ENCODE measurements around the gene SLCO2B1. TPM values are rescaled to one million over a fixed set of nuclear protein-coding genes. Genes with fewer than 3 reads are reported as not detected.

SLCO2B1 gene
- total RNA-seq, 2 experiments from 2014 or later = not detected

GRCh38 chr11:75237050-75237449 is 86.1 kb downstream of the SLCO2B1 start:
- Mint-ChIP-seq H3K27ac (no peak overlapping the region), H3K36me3 (ENCODE audit: low read depth) (no peaks in the 10 kb centered on the region), H3K9me3 (ENCODE audit: insufficient read depth) (no peaks in the 10 kb centered on the region), H3K27me3 (ENCODE audit: low read depth) (peaks cover 28% of the 10 kb centered on the region), H3K4me3 (no peak overlapping the region), H3K4me1 (ENCODE audit: low read depth) (peaks cover 4% of the 10 kb centered on the region)
- ChIA-PET POLR2A (no interaction called here), CTCF (interaction anchor here (1.2 to 17.8 kb wide), 4 partner anchors 11 to 205 kb away, joined by 3 to 538 read pairs (median 6); partner anchors contain the start of gene SLCO2B1)
- DNase-seq (no peak), ATAC-seq (no peak)

- peaks cover 45% of the 10 kb centered on the region for H3K27me3 Mint-ChIP-seq (ENCODE audit: low read depth)
- H3K4me1 Mint-ChIP-seq (ENCODE audit: low read depth) = peaks cover 9% of the 10 kb centered on the region
- ATAC-seq (no peak), DNase-seq (no peak)
- no peak overlapping the region for H3K27ac Mint-ChIP-seq
- H3K9me3 Mint-ChIP-seq (ENCODE audit: insufficient read depth) = no peaks in the 10 kb centered on the region
- no peak overlapping the region for H3K4me3 Mint-ChIP-seq
- H3K36me3 Mint-ChIP-seq (ENCODE audit: low read depth) = no peaks in the 10 kb centered on the region
- ChIA-PET CTCF (interaction anchor here (1.0 to 17.8 kb wide), 5 partner anchors 10 to 309 kb away, joined by 3 to 538 read pairs (median 7); partner anchors contain the start of gene SLCO2B1), POLR2A (interaction anchor here (0.6 to 1.4 kb wide), 2 partner anchors 33 to 77 kb away, joined by 3 read pairs; no protein-coding TSS in a partner anchor)
Observed at GRCh38 chr11:75238595-75239440, 87.9 kb downstream of the SLCO2B1 start.

GRCh38 chr11:75239531-75240290 is 88.8 kb downstream of the SLCO2B1 start:
- no peak for ATAC-seq
- DNase-seq = no peak
- ChIA-PET POLR2A (interaction anchor here (1.4 kb wide), 1 partner anchor 78 kb away, joined by 3 read pairs; no protein-coding TSS in a partner anchor), CTCF (interaction anchor here (0.7 to 17.8 kb wide), 8 partner anchors 9 to 596 kb away, joined by 3 to 538 read pairs (median 6); partner anchors contain the start of gene SLCO2B1)
- H3K4me1 Mint-ChIP-seq (ENCODE audit: low read depth) = peaks cover 9% of the 10 kb centered on the region
- no peaks in the 10 kb centered on the region for H3K36me3 Mint-ChIP-seq (ENCODE audit: low read depth)
- peaks cover 52% of the 10 kb centered on the region for H3K27me3 Mint-ChIP-seq (ENCODE audit: low read depth)
- peak overlapping the region; percentile 72 for H3K4me3 Mint-ChIP-seq
- no peaks in the 10 kb centered on the region for H3K9me3 Mint-ChIP-seq (ENCODE audit: insufficient read depth)
- H3K27ac Mint-ChIP-seq = no peak overlapping the region

GRCh38 chr11:75240311-75241035 is 89.6 kb downstream of the SLCO2B1 start, which contains the start of gene TPBGL:
TPBGL (plus strand) TSS chr11:75240774; CDS start chr11:75241050, 276 bp downstream.
- Mint-ChIP-seq H3K27me3 (ENCODE audit: low read depth) (peaks cover 56% of the 10 kb centered on the region), H3K9me3 (ENCODE audit: insufficient read depth) (no peaks in the 10 kb centered on the region), H3K36me3 (ENCODE audit: low read depth) (no peaks in the 10 kb centered on the region), H3K4me3 (peak within 1 kb of the TSS; percentile 72), H3K27ac (no peak within 1 kb of the TSS), H3K4me1 (ENCODE audit: low read depth) (peaks cover 9% of the 10 kb centered on the region)
- CTCF ChIA-PET = interaction anchor here (0.7 to 17.8 kb wide), 28 partner anchors 8 to 596 kb away, joined by 3 to 538 read pairs (median 6); partner anchors contain the start of gene SLCO2B1
- DNase-seq = no peak
- POLR2A ChIA-PET = interaction anchor here (1.4 kb wide), 1 partner anchor 492 kb away, joined by 3 read pairs; the partner anchor contains the start of gene RNF169
- ATAC-seq = no peak

GRCh38 chr11:75241036-75241905 is 90.4 kb downstream of the SLCO2B1 start:
- Mint-ChIP-seq H3K9me3 (ENCODE audit: insufficient read depth) (no peaks in the 10 kb centered on the region), H3K36me3 (ENCODE audit: low read depth) (no peaks in the 10 kb centered on the region), H3K4me1 (ENCODE audit: low read depth) (peaks cover 9% of the 10 kb centered on the region), H3K27ac (no peak overlapping the region), H3K4me3 (peak overlapping the region; percentile 70), H3K27me3 (ENCODE audit: low read depth) (peaks cover 54% of the 10 kb centered on the region)
- peak; percentile 95 for ATAC-seq
- ChIA-PET CTCF (interaction anchor here (0.7 to 17.8 kb wide), 35 partner anchors 10 to 316 kb away, joined by 3 to 538 read pairs (median 5); partner anchors contain the start of gene SLCO2B1), POLR2A (interaction anchor here (0.7 to 1.7 kb wide), 3 partner anchors 39 to 493 kb away, joined by 3 to 5 read pairs (median 5); partner anchors contain the start of gene RNF169)
- DNase-seq = peak; percentile 88

GRCh38 chr11:75241906-75242644 is 91.2 kb downstream of the SLCO2B1 start:
- DNase-seq (no peak), ATAC-seq (no peak)
- H3K4me3 Mint-ChIP-seq = peak overlapping the region; percentile 70
- H3K4me1 Mint-ChIP-seq (ENCODE audit: low read depth) = peaks cover 9% of the 10 kb centered on the region
- no peaks in the 10 kb centered on the region for H3K36me3 Mint-ChIP-seq (ENCODE audit: low read depth)
- H3K9me3 Mint-ChIP-seq (ENCODE audit: insufficient read depth) = no peaks in the 10 kb centered on the region
- H3K27me3 Mint-ChIP-seq (ENCODE audit: low read depth) = peaks cover 54% of the 10 kb centered on the region
- H3K27ac Mint-ChIP-seq = no peak overlapping the region
- POLR2A ChIA-PET = interaction anchor here (1.4 to 1.7 kb wide), 2 partner anchors 99 to 494 kb away, joined by 3 to 5 read pairs; partner anchors contain the start of gene RNF169
- CTCF ChIA-PET = interaction anchor here (0.7 to 17.8 kb wide), 31 partner anchors 9 to 315 kb away, joined by 3 to 538 read pairs (median 4); partner anchors contain the start of gene SLCO2B1

- CTCF ChIA-PET = interaction anchor here (0.8 to 17.8 kb wide), 21 partner anchors 8 to 314 kb away, joined by 3 to 538 read pairs (median 5); partner anchors contain the start of gene SLCO2B1
Observed at GRCh38 chr11:75242722-75243600, 92.1 kb downstream of the SLCO2B1 start.

GRCh38 chr11:75244052-75244814 is 93.3 kb downstream of the SLCO2B1 start:
- no peak for DNase-seq
- no peak overlapping the region for H3K27ac Mint-ChIP-seq
- POLR2A ChIA-PET = no interaction called here
- ATAC-seq = no peak
- CTCF ChIA-PET = interaction anchor here (0.9 to 17.8 kb wide), 6 partner anchors 30 to 318 kb away, joined by 3 to 538 read pairs (median 4); partner anchors contain the start of gene SLCO2B1
- peaks cover 41% of the 10 kb centered on the region for H3K27me3 Mint-ChIP-seq (ENCODE audit: low read depth)
- no peaks in the 10 kb centered on the region for H3K9me3 Mint-ChIP-seq (ENCODE audit: insufficient read depth)
- no peak overlapping the region for H3K4me3 Mint-ChIP-seq
- H3K4me1 Mint-ChIP-seq (ENCODE audit: low read depth) = peaks cover 9% of the 10 kb centered on the region
- H3K36me3 Mint-ChIP-seq (ENCODE audit: low read depth) = no peaks in the 10 kb centered on the region

More at GRCh38 chr11:75242722-75243600, 92.1 kb downstream of the SLCO2B1 start:
- Mint-ChIP-seq H3K4me3 (peak overlapping the region; percentile 70), H3K4me1 (ENCODE audit: low read depth) (peaks cover 9% of the 10 kb centered on the region), H3K9me3 (ENCODE audit: insufficient read depth) (no peaks in the 10 kb centered on the region), H3K27ac (no peak overlapping the region), H3K36me3 (ENCODE audit: low read depth) (no peaks in the 10 kb centered on the region), H3K27me3 (ENCODE audit: low read depth) (peaks cover 50% of the 10 kb centered on the region)
- POLR2A ChIA-PET = interaction anchor here (1.7 kb wide), 1 partner anchor 100 kb away, joined by 5 read pairs; no protein-coding TSS in a partner anchor
- DNase-seq (no peak), ATAC-seq (no peak)

Measured in activated CD8-positive, alpha-beta T cell treated with anti-CD3 and anti-CD28 coated beads, Interleukin-2, amount 10 ng/mL, durations not matched to agents 7 days and 5 days (primary cell).